H9 (cell line): Measurements from ENCODE around the gene PCNX2. TPM values are rescaled to one million over a fixed set of nuclear protein-coding genes. Genes with fewer than 3 reads are reported as not detected.

Source experiments
- DNase-seq: peaks from one replicate; pipeline ENCODE4 v3.0.0-alpha.2; 2017
- H2AFZ ChIP-seq: one replicate; pipeline ENCODE4 v1.6.1; 2013; ENCODE audit warnings: mild to moderate bottlenecking, low read length, control low read depth, moderate library complexity
- H2AK5ac ChIP-seq: 2 replicates; pipeline ENCODE4 v1.6.1; 2013; ENCODE audit warnings: low read length, control low read depth, mixed read lengths; ENCODE audit not compliant: insufficient read length
- H2BK120ac ChIP-seq: one replicate; pipeline ENCODE4 v1.6.1; 2013; ENCODE audit warnings: low read depth, mild to moderate bottlenecking, low read length, control low read depth, inconsistent platforms; ENCODE audit not compliant: poor library complexity, severe bottlenecking
- H2BK12ac ChIP-seq: 2 replicates; pipeline ENCODE4 v1.6.1; 2013; ENCODE audit warnings: low read length, control low read depth, mixed read lengths, low read depth; ENCODE audit not compliant: insufficient read length
- H2BK15ac ChIP-seq: 2 replicates; pipeline ENCODE4 v1.6.1; 2013; ENCODE audit warnings: low read depth, low read length, control low read depth
- H2BK20ac ChIP-seq: one replicate; pipeline ENCODE4 v1.6.1; 2013; ENCODE audit warnings: low read depth, mild to moderate bottlenecking, low read length, control low read depth, inconsistent platforms; ENCODE audit not compliant: poor library complexity, severe bottlenecking
- H2BK5ac ChIP-seq: 2 replicates; pipeline ENCODE4 v1.6.1; 2013; ENCODE audit warnings: low read length, control low read depth, mixed read lengths; ENCODE audit not compliant: insufficient read length
- H3K14ac ChIP-seq: 2 replicates; pipeline ENCODE4 v1.6.1; 2013; ENCODE audit warnings: low read length, control low read depth; ENCODE audit not compliant: insufficient read depth
- H3K18ac ChIP-seq: 2 replicates; pipeline ENCODE4 v1.6.1; 2013; ENCODE audit warnings: low read depth, mild to moderate bottlenecking, mixed read lengths, low read length, control low read depth; ENCODE audit not compliant: insufficient read length
- H3K23ac ChIP-seq: 2 replicates; pipeline ENCODE4 v1.6.1; 2013; ENCODE audit warnings: low read length, control low read depth, mixed read lengths, low read depth; ENCODE audit not compliant: insufficient read length
- H3K23me2 ChIP-seq: 2 replicates; pipeline ENCODE4 v1.6.1; 2013; ENCODE audit warnings: low read depth, mild to moderate bottlenecking, mixed read lengths, low read length, control low read depth; ENCODE audit not compliant: insufficient read length, poor library complexity, severe bottlenecking
- H3K27ac ChIP-seq: 2 replicates; pipeline ENCODE4 v1.5.1; 2013; ENCODE audit warnings: low read length, control low read depth, mixed read lengths, low read depth; ENCODE audit not compliant: insufficient read length
- H3K27me3 ChIP-seq: 2 replicates; pipeline ENCODE4 v1.6.1; 2013; ENCODE audit warnings: low read length, control low read depth, inconsistent platforms; ENCODE audit not compliant: insufficient read depth
- H3K4ac ChIP-seq: 2 replicates; pipeline ENCODE4 v1.6.1; 2013; ENCODE audit warnings: low read depth, mild to moderate bottlenecking, control low read depth, inconsistent platforms, low read length, moderate library complexity
- H3K4me1 ChIP-seq: 2 replicates; pipeline ENCODE4 v1.6.1; 2013; ENCODE audit warnings: low read length, control low read depth, inconsistent platforms; ENCODE audit not compliant: insufficient read depth
- H3K4me2 ChIP-seq: 2 replicates; pipeline ENCODE4 v1.6.1; 2013; ENCODE audit warnings: low read length, control low read depth, mixed read lengths; ENCODE audit not compliant: insufficient read length, insufficient read depth
- H3K56ac ChIP-seq: 2 replicates; pipeline ENCODE4 v1.6.1; 2013; ENCODE audit warnings: low read depth, mild to moderate bottlenecking, mixed read lengths, low read length, control low read depth; ENCODE audit not compliant: insufficient read length
- H3K79me1 ChIP-seq: 2 replicates; pipeline ENCODE4 v1.6.1; 2013; ENCODE audit warnings: low read depth, mild to moderate bottlenecking, moderate library complexity, low read length, control low read depth, inconsistent platforms; ENCODE audit not compliant: insufficient read depth, poor library complexity, severe bottlenecking
- H3K79me2 ChIP-seq: 2 replicates; pipeline ENCODE4 v1.6.1; 2013; ENCODE audit warnings: low read length, control low read depth, inconsistent platforms; ENCODE audit not compliant: insufficient read depth
- H3K9ac ChIP-seq: 2 replicates; pipeline ENCODE4 v1.6.1; 2013; ENCODE audit warnings: low read length, control low read depth, mixed read lengths; ENCODE audit not compliant: insufficient read length; ENCODE audit errors: extremely low read depth
- H3K9me3 ChIP-seq: one replicate; pipeline ENCODE4 v1.6.1; 2013; ENCODE audit warnings: low read depth, low read length, inconsistent platforms; ENCODE audit not compliant: control insufficient read depth
- H3T11ph ChIP-seq: one replicate; pipeline ENCODE4 v1.6.1; 2013; ENCODE audit warnings: mild to moderate bottlenecking, low read length, control low read depth, inconsistent platforms
- H4K20me1 ChIP-seq: one replicate; pipeline ENCODE4 v1.6.1; 2013; ENCODE audit not compliant: control insufficient read depth, insufficient read length, insufficient read depth
- H4K5ac ChIP-seq: 2 replicates; pipeline ENCODE4 v1.6.1; 2013; ENCODE audit warnings: low read depth, mild to moderate bottlenecking, mixed read lengths, low read length, control low read depth; ENCODE audit not compliant: insufficient read length
- H4K8ac ChIP-seq: replicated peaks from 2 replicates; pipeline ENCODE4 v1.6.1; 2013; ENCODE audit warnings: low read length, control low read depth, mixed read lengths, low read depth; ENCODE audit not compliant: insufficient read length
- H4K91ac ChIP-seq: 2 replicates; pipeline ENCODE4 v1.6.1; 2013; ENCODE audit warnings: low read depth, mild to moderate bottlenecking, moderate library complexity, mixed read lengths, low read length, control low read depth; ENCODE audit not compliant: insufficient read length
- H3K27ac Mint-ChIP-seq, 3 experiments: 2 replicates in 2 of 3; 3 replicates in 1 of 3; pipeline ENCODE4 v1.8.0; 2020 to 2021; ENCODE audit warnings: mixed read lengths in 3 of 3, mild to moderate bottlenecking in 1 of 3, moderate library complexity in 1 of 3
- H3K27me3 Mint-ChIP-seq: 2 replicates; pipeline ENCODE4 v1.8.0; 2021; ENCODE audit warnings: low read depth, mild to moderate bottlenecking, moderate library complexity, mixed read lengths
- H3K36me3 Mint-ChIP-seq, 3 experiments: 2 replicates in 2 of 3; 3 replicates in 1 of 3; pipeline ENCODE4 v1.8.0; 2020 to 2021; ENCODE audit warnings: low read depth in 3 of 3, mixed read lengths in 3 of 3; ENCODE audit not compliant: insufficient read depth in 1 of 3
- H3K4me1 Mint-ChIP-seq, 2 experiments: 2 replicates each; pipeline ENCODE4 v1.8.0; 2020; ENCODE audit warnings: mixed read lengths in 2 of 2
- H3K4me3 Mint-ChIP-seq, 2 experiments: 2 replicates in 1 of 2; 3 replicates in 1 of 2; pipeline ENCODE4 v1.8.0; 2020 to 2021; ENCODE audit warnings: mild to moderate bottlenecking in 2 of 2, mixed read lengths in 2 of 2, moderate library complexity in 1 of 2
- H3K9me3 Mint-ChIP-seq, 2 experiments: 2 replicates in 1 of 2; 3 replicates in 1 of 2; pipeline ENCODE4 v1.8.0; 2020; ENCODE audit warnings: mild to moderate bottlenecking in 2 of 2, mixed read lengths in 2 of 2, moderate library complexity in 1 of 2
- WGBS: extraction: QIAGEN DNeasy Blood & Tissue Kit; methylation state at CpG from one replicate; pipeline ENCODE4 v1.1.7; 2013; ENCODE audit warnings: missing lambda C conversion rate, low lambda C conversion rate, mixed read lengths; ENCODE audit not compliant: insufficient read length; ENCODE audit errors: extremely low coverage; 5-methylcytosine and 5-hydroxymethylcytosine counted together
- total RNA-seq: library from RNA; stranded (reverse); gene quantifications from 2 replicates; pipeline ENCODE4 v1.2.1, GENCODE V29; 2021
- TF ChIP-seq, protein P1 (sequence below): fragments of 200-600 bp; sonication (generic); conservative IDR thresholded peaks from 3 replicates; pipeline ENCODE4 v1.8.0; 2021; ENCODE audit warnings: antibody characterized with exemption, mild to moderate bottlenecking

The PCNX2 gene
- total RNA-seq, 1 experiment from 2014 or later = 45.1 TPM

DNA sequence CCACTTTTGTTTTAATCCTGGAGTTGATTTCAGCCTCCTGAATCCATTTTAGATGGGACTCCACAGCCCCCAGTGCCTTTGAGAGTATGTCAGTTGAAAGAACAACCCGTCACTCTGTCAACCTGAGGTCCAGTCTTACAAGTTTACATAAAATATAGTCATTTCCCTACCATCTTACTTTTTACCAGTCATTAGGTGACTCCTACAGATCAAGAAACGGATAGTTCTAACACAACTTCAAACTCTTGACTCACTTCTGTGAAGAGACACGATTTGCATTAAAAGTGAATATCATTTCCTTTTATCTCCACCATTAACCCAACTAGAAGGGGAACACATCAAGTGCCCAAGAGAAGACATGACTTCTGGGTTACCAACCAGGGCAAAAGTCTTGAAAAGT, 198.0 kb downstream of the PCNX2 start:
- Mint-ChIP-seq H3K27me3 (no peaks in the 10 kb centered on the region), H3K4me1 (peaks cover 4% of the 10 kb centered on the region in 2 experiments; a peak in 3 of 4 replicates), H3K9me3 (no peaks in the 10 kb centered on the region), H3K4me3 (no peak overlapping the region), H3K27ac (no peak overlapping the region), H3K36me3 (peaks cover 0 to 5% (median 3%) of the 10 kb centered on the region in 3 experiments; a peak in 4 of 7 replicates)
- H3K9ac ChIP-seq = no peak overlapping the region
- no peak overlapping the region for H4K8ac ChIP-seq
- DNase-seq = no peak
- no peak overlapping the region for H2BK12ac ChIP-seq
- no peak overlapping the region for H4K5ac ChIP-seq
- H2BK15ac ChIP-seq = no peak overlapping the region
- no peaks in the 10 kb centered on the region for H3K79me2 ChIP-seq
- no peak overlapping the region for H3K4me2 ChIP-seq
- H3K23me2 ChIP-seq = no peaks in the 10 kb centered on the region
- H2BK5ac ChIP-seq = no peak overlapping the region
- H3K27ac ChIP-seq = no peak overlapping the region
- H2AK5ac ChIP-seq = no peak overlapping the region
- H3K9me3 ChIP-seq = no peaks in the 10 kb centered on the region
- H3K56ac ChIP-seq = no peak overlapping the region
- no CpG with 5 or more reads among the region's 3 CpGs for WGBS
- H3K14ac ChIP-seq = no peak overlapping the region
- no peak overlapping the region for H2BK120ac ChIP-seq
- no peak overlapping the region for H3T11ph ChIP-seq
- TF ChIP-seq, protein P1, sequence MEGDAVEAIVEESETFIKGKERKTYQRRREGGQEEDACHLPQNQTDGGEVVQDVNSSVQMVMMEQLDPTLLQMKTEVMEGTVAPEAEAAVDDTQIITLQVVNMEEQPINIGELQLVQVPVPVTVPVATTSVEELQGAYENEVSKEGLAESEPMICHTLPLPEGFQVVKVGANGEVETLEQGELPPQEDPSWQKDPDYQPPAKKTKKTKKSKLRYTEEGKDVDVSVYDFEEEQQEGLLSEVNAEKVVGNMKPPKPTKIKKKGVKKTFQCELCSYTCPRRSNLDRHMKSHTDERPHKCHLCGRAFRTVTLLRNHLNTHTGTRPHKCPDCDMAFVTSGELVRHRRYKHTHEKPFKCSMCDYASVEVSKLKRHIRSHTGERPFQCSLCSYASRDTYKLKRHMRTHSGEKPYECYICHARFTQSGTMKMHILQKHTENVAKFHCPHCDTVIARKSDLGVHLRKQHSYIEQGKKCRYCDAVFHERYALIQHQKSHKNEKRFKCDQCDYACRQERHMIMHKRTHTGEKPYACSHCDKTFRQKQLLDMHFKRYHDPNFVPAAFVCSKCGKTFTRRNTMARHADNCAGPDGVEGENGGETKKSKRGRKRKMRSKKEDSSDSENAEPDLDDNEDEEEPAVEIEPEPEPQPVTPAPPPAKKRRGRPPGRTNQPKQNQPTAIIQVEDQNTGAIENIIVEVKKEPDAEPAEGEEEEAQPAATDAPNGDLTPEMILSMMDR = no peak
- no peaks in the 10 kb centered on the region for H3K79me1 ChIP-seq
- no peak overlapping the region for H3K4ac ChIP-seq
- H2BK20ac ChIP-seq = no peak overlapping the region
- no peak overlapping the region for H4K91ac ChIP-seq
- no peak overlapping the region for H2AFZ ChIP-seq
- H3K23ac ChIP-seq = no peak overlapping the region
- H3K18ac ChIP-seq = no peak overlapping the region
- H3K27me3 ChIP-seq = no peaks in the 10 kb centered on the region
- no peaks in the 10 kb centered on the region for H4K20me1 ChIP-seq
- H3K4me1 ChIP-seq = no peaks in the 10 kb centered on the region
